ENCODE measurements around the gene PTPRD. TPM values are rescaled to one million over a fixed set of nuclear protein-coding genes. Genes with fewer than 3 reads are reported as not detected.
"Not testable (repeated sequence)": the region's sequence is repeated elsewhere in the genome, so short reads cannot be mapped to it uniquely, and the experiment has no call there.

The PTPRD gene
- total RNA-seq, 1 experiment from 2014 or later: 32.5 TPM

GRCh38 chr9:8701904-8702303, 1910.9 kb downstream of the PTPRD start:
- no CpG with 5 or more reads among the region's 4 CpGs for WGBS (ENCODE audit: extremely low coverage, insufficient read length, low lambda C conversion rate)
- no peaks in the 10 kb centered on the region for H3K23me2 ChIP-seq (ENCODE audit: insufficient read length, low read depth, low read length, poor library complexity, severe bottlenecking)
- no peak overlapping the region for H2AK5ac ChIP-seq (ENCODE audit: insufficient read length, low read length)
- no peaks in the 10 kb centered on the region for H3K79me2 ChIP-seq (ENCODE audit: insufficient read depth, low read length)
- no peak overlapping the region for H3T11ph ChIP-seq (ENCODE audit: low read length)
- H4K8ac ChIP-seq (replicated peaks; ENCODE audit: insufficient read length, low read depth, low read length): no peak overlapping the region
- no peak overlapping the region for H3K23ac ChIP-seq (ENCODE audit: insufficient read length, low read depth, low read length)
- no peak overlapping the region for H3K9ac ChIP-seq (ENCODE audit: extremely low read depth, insufficient read length, low read length)
- H3K27me3 ChIP-seq (ENCODE audit: insufficient read depth, low read length): no peaks in the 10 kb centered on the region
- no peaks in the 10 kb centered on the region for H3K9me3 ChIP-seq (ENCODE audit: control insufficient read depth, low read depth, low read length)
- no peak overlapping the region for H2BK12ac ChIP-seq (ENCODE audit: insufficient read length, low read depth, low read length)
- H3K79me1 ChIP-seq (ENCODE audit: insufficient read depth, low read depth, low read length, poor library complexity, severe bottlenecking): no peaks in the 10 kb centered on the region
- H4K5ac ChIP-seq (ENCODE audit: insufficient read length, low read depth, low read length): no peak overlapping the region
- no peak for DNase-seq
- no peak overlapping the region for H2BK20ac ChIP-seq (ENCODE audit: low read depth, low read length, poor library complexity, severe bottlenecking)
- H3K27ac Mint-ChIP-seq: peak overlapping the region; percentile 9 to 45 (median 21); a peak in 3 of 7 replicates
- H4K20me1 ChIP-seq (ENCODE audit: control insufficient read depth, insufficient read depth, insufficient read length): no peaks in the 10 kb centered on the region
- H3K4me3 Mint-ChIP-seq: no peak overlapping the region
- H3K56ac ChIP-seq (ENCODE audit: insufficient read length, low read depth, low read length): no peak overlapping the region
- H3K27me3 Mint-ChIP-seq (ENCODE audit: low read depth): no peaks in the 10 kb centered on the region
- no peak overlapping the region for H2BK120ac ChIP-seq (ENCODE audit: low read depth, low read length, poor library complexity, severe bottlenecking)
- H3K14ac ChIP-seq (ENCODE audit: insufficient read depth, low read length): no peak overlapping the region
- H3K4me1 ChIP-seq (ENCODE audit: insufficient read depth, low read length): no peaks in the 10 kb centered on the region; the same call in 1 of the 2 replicates
- H2BK5ac ChIP-seq (ENCODE audit: insufficient read length, low read length): no peak overlapping the region
- no peak overlapping the region for H2AFZ ChIP-seq (ENCODE audit: low read length)
- no peak overlapping the region for H2BK15ac ChIP-seq (ENCODE audit: low read depth, low read length)
- H3K18ac ChIP-seq (ENCODE audit: insufficient read length, low read depth, low read length): no peak overlapping the region
- H3K27ac ChIP-seq (ENCODE audit: insufficient read length, low read depth, low read length): no peak overlapping the region
- H3K36me3 Mint-ChIP-seq (ENCODE audit: insufficient read depth in 1 of 3, low read depth in 3 of 3): no peaks in the 10 kb centered on the region
- no peak for TF ChIP-seq CTCF (conservative IDR thresholded peaks at IDR 0.05)
- H3K9me3 Mint-ChIP-seq: no peaks in the 10 kb centered on the region
- no peak overlapping the region for H4K91ac ChIP-seq (ENCODE audit: insufficient read length, low read depth, low read length)
- H3K4me1 Mint-ChIP-seq: peaks cover 38 to 53% of the 10 kb centered on the region in 2 experiments
- no peak overlapping the region for H3K4ac ChIP-seq (ENCODE audit: low read depth, low read length)
- no peak overlapping the region for H3K4me2 ChIP-seq (ENCODE audit: insufficient read depth, insufficient read length, low read length)

GRCh38 chr9:8697565-8697964, 1915.2 kb downstream of the PTPRD start:
- not testable (repeated sequence) for H2BK12ac ChIP-seq (ENCODE audit: insufficient read length, low read depth, low read length); H3K27me3 Mint-ChIP-seq (ENCODE audit: low read depth); H3K18ac ChIP-seq (ENCODE audit: insufficient read length, low read depth, low read length); H4K91ac ChIP-seq (ENCODE audit: insufficient read length, low read depth, low read length); H3K4me2 ChIP-seq (ENCODE audit: insufficient read depth, insufficient read length, low read length); H3K23me2 ChIP-seq (ENCODE audit: insufficient read length, low read depth, low read length, poor library complexity, severe bottlenecking); H2BK5ac ChIP-seq (ENCODE audit: insufficient read length, low read length); H3K27ac ChIP-seq (ENCODE audit: insufficient read length, low read depth, low read length); DNase-seq; H4K20me1 ChIP-seq (ENCODE audit: control insufficient read depth, insufficient read depth, insufficient read length); H2BK15ac ChIP-seq (ENCODE audit: low read depth, low read length); H2BK20ac ChIP-seq (ENCODE audit: low read depth, low read length, poor library complexity, severe bottlenecking); H4K8ac ChIP-seq (replicated peaks; ENCODE audit: insufficient read length, low read depth, low read length); H3K9ac ChIP-seq (ENCODE audit: extremely low read depth, insufficient read length, low read length); H3K4me3 Mint-ChIP-seq; H3K79me1 ChIP-seq (ENCODE audit: insufficient read depth, low read depth, low read length, poor library complexity, severe bottlenecking); H3K9me3 Mint-ChIP-seq; H3K4ac ChIP-seq (ENCODE audit: low read depth, low read length); H3K56ac ChIP-seq (ENCODE audit: insufficient read length, low read depth, low read length); H3K79me2 ChIP-seq (ENCODE audit: insufficient read depth, low read length); H3K23ac ChIP-seq (ENCODE audit: insufficient read length, low read depth, low read length); H3K36me3 Mint-ChIP-seq (ENCODE audit: insufficient read depth in 1 of 3, low read depth in 3 of 3); H2BK120ac ChIP-seq (ENCODE audit: low read depth, low read length, poor library complexity, severe bottlenecking); H4K5ac ChIP-seq (ENCODE audit: insufficient read length, low read depth, low read length); H2AK5ac ChIP-seq (ENCODE audit: insufficient read length, low read length); H3T11ph ChIP-seq (ENCODE audit: low read length); H3K14ac ChIP-seq (ENCODE audit: insufficient read depth, low read length); H3K27ac Mint-ChIP-seq; H2AFZ ChIP-seq (ENCODE audit: low read length); H3K27me3 ChIP-seq (ENCODE audit: insufficient read depth, low read length); H3K9me3 ChIP-seq (ENCODE audit: control insufficient read depth, low read depth, low read length)
- H3K4me1 ChIP-seq (ENCODE audit: insufficient read depth, low read length): peaks cover 11% of the 10 kb centered on the region; the same call in 1 of the 2 replicates
- no CpG with 5 or more reads among the region's 6 CpGs for WGBS (ENCODE audit: extremely low coverage, insufficient read length, low lambda C conversion rate)
- H3K4me1 Mint-ChIP-seq: peaks cover 51 to 61% of the 10 kb centered on the region in 2 experiments

All from H9 (cell line).